HCT116 (cell line): ENCODE results near the gene ZNF516. TPM values are rescaled to one million over a fixed set of nuclear protein-coding genes. Genes with fewer than 3 reads are reported as not detected.

ENCODE experiments used
- ATAC-seq: fragments of 200-7000 bp; cut with Tn5 transposase; 2 replicates; pipeline ENCODE4 v1.9.1; 2020; ENCODE audit warnings: mild to moderate bottlenecking, moderate library complexity
- BruUV-seq: library from RNA; stranded (reverse); fragments of 400-500 nt; replicated peaks from 2 replicates; lab custom pipeline; 2021; lab: Mats Ljungman, UMichigan
- CTCF ChIA-PET: fragments of 300-600 bp; sonication (Branson Sonifier 250); formaldehyde crosslinking; loops from one replicate; lab custom pipeline; 2021; ENCODE audit warnings: antibody characterized with exemption; lab: Charles Lee
- POLR2A ChIA-PET: fragments of 300-600, 350-600 bp; sonication (Branson Sonifier 250); formaldehyde crosslinking; loops from one replicate; lab custom pipeline; 2021; ENCODE audit warnings: antibody characterized with exemption; lab: Charles Lee
- RAD21 ChIA-PET, 2 experiments: fragments of 300-600 bp; sonication (Branson Sonifier 250); formaldehyde crosslinking; loops; one replicate each; lab custom pipeline; 2023; ENCODE audit warnings: low total read pairs in 2 of 2; ENCODE audit not compliant: uncharacterized antibody in 2 of 2, unreplicated experiment in 2 of 2, low non-redundant PET in 1 of 2; lab: Charles Lee
- DNase-seq: peaks from one replicate; pipeline ENCODE4 v3.0.0-alpha.2; 2010; ENCODE audit warnings: low read depth, low spot score
- H2AFZ ChIP-seq: fragments of 200-600 bp; shearing (Covaris generic), sonication (generic); 2 replicates; pipeline ENCODE4 v1.6.1; 2017; ENCODE audit warnings: low read depth, mixed run types, mixed read lengths, antibody characterized with exemption, low read length; ENCODE audit not compliant: poor library complexity, severe bottlenecking
- H3K27ac ChIP-seq: 2 replicates; pipeline ENCODE4 v1.5.1; 2012; ENCODE audit warnings: low read depth, low read length
- H3K27me3 ChIP-seq: fragments of 200-600 bp; sonication (generic); 2 replicates; pipeline ENCODE4 v1.6.1; 2016; ENCODE audit warnings: mixed run types, low read length, mixed read lengths; ENCODE audit not compliant: insufficient read depth
- H3K36me3 ChIP-seq, 2 experiments: fragments of 200-500 bp in 1 of 2; fragments of 200-600 bp in 1 of 2; sonication (Bioruptor generic) in 1 of 2; sonication (generic) in 1 of 2; 2 replicates each; pipeline versions ENCODE4 v1.5.1 to v1.6.1; 2014 to 2016; ENCODE audit warnings: low read length in 2 of 2, inconsistent platforms in 1 of 2, mixed read lengths in 1 of 2, mixed run types in 1 of 2; ENCODE audit not compliant: insufficient read depth in 2 of 2, control insufficient read depth in 1 of 2
- H3K4me1 ChIP-seq, 2 experiments: fragments of 200-600 bp in 1 of 2; sonication (generic) in 1 of 2; 2 replicates each; pipeline versions ENCODE4 v1.5.1 to v1.6.1; 2012 to 2017; ENCODE audit warnings: low read length in 2 of 2, inconsistent platforms in 1 of 2, mild to moderate bottlenecking in 1 of 2, mixed read lengths in 1 of 2, mixed run types in 1 of 2, moderate library complexity in 1 of 2; ENCODE audit not compliant: insufficient read depth in 2 of 2, control insufficient read depth in 1 of 2
- H3K4me2 ChIP-seq: fragments of 200-600 bp; sonication (generic); 2 replicates; pipeline ENCODE4 v1.6.1; 2017; ENCODE audit warnings: mixed run types, low read length, mixed read lengths
- H3K4me3 ChIP-seq, 2 experiments: fragments of 200-600 bp in 1 of 2; sonication (generic) in 1 of 2; replicated peaks in 1 of 2; 2 replicates each; pipeline ENCODE4 v1.5.1; 2011 to 2016; ENCODE audit warnings: low read length in 2 of 2, control low read depth in 1 of 2, low read depth in 1 of 2, mild to moderate bottlenecking in 1 of 2, mixed read lengths in 1 of 2, mixed run types in 1 of 2
- H3K79me2 ChIP-seq: fragments of 200-600 bp; sonication (generic); 2 replicates; pipeline ENCODE4 v1.6.1; 2017; ENCODE audit warnings: mild to moderate bottlenecking, mixed run types, low read length, moderate library complexity, mixed read lengths; ENCODE audit not compliant: insufficient read depth
- H3K9ac ChIP-seq: fragments of 200-600 bp; sonication (generic); 2 replicates; pipeline ENCODE4 v1.6.1; 2016; ENCODE audit warnings: low read length, mixed read lengths
- H3K9me2 ChIP-seq: fragments of 200-600 bp; sonication (generic), shearing (Covaris generic); 2 replicates; pipeline ENCODE4 v1.6.1; 2017; ENCODE audit warnings: mixed run types, mild to moderate bottlenecking, moderate library complexity; ENCODE audit not compliant: insufficient read depth
- H3K9me3 ChIP-seq, 2 experiments: fragments of 200-500 bp in 1 of 2; fragments of 200-600 bp in 1 of 2; sonication (Bioruptor generic) in 1 of 2; sonication (generic) in 1 of 2; 2 replicates each; pipeline ENCODE4 v1.6.1; 2014 to 2017; ENCODE audit warnings: low read length in 2 of 2, mixed read lengths in 2 of 2, inconsistent platforms in 1 of 2, low read depth in 1 of 2, mild to moderate bottlenecking in 1 of 2, mixed run types in 1 of 2, moderate library complexity in 1 of 2; ENCODE audit not compliant: control insufficient read depth in 1 of 2, insufficient read depth in 1 of 2
- H4K20me1 ChIP-seq: fragments of 200-600 bp; sonication (generic), shearing (Covaris generic); 2 replicates; pipeline ENCODE4 v1.6.1; 2017; ENCODE audit warnings: mixed run types, mild to moderate bottlenecking, moderate library complexity; ENCODE audit not compliant: insufficient read depth
- ATF3 ChIP-seq: IDR thresholded peaks from 2 replicates; pipeline ENCODE4 v1.6.1; 2012
- CBX3 ChIP-seq: IDR thresholded peaks from 2 replicates; pipeline ENCODE4 v1.6.1; 2012; ENCODE audit warnings: low read depth
- CEBPB ChIP-seq: IDR thresholded peaks from 2 replicates; pipeline ENCODE4 v1.6.1; 2012; ENCODE audit warnings: low read depth
- CTCF ChIP-seq, 3 experiments: fragments of 200-600 bp in 1 of 3; sonication (generic) in 1 of 3; IDR thresholded peaks in 2 of 3; conservative IDR thresholded peaks in 1 of 3; 2 replicates each; pipeline ENCODE4 v1.5.1; 2012 to 2017; ENCODE audit warnings: low read depth in 2 of 3, low read length in 2 of 3, antibody characterized with exemption in 1 of 3, borderline replicate concordance in 1 of 3, control low read depth in 1 of 3, mild to moderate bottlenecking in 1 of 3, mixed read lengths in 1 of 3, mixed run types in 1 of 3, moderate library complexity in 1 of 3; ENCODE audit not compliant: insufficient read depth in 1 of 3
- EGR1 ChIP-seq: IDR thresholded peaks from 2 replicates; pipeline ENCODE4 v1.6.1; 2012; ENCODE audit warnings: low read depth
- ELF1 ChIP-seq: IDR thresholded peaks from 2 replicates; pipeline ENCODE4 v1.6.1; 2012; ENCODE audit warnings: low read depth, borderline replicate concordance
- EZH2 ChIP-seq: fragments of 200-600 bp; sonication (generic); IDR thresholded peaks from 2 replicates; pipeline ENCODE4 v1.6.1; 2017; ENCODE audit warnings: antibody characterized with exemption, mixed run types
- POLR2A ChIP-seq: IDR thresholded peaks from 2 replicates; pipeline ENCODE4 v1.7.0; 2011; ENCODE audit warnings: borderline replicate concordance; ENCODE audit not compliant: insufficient read depth, insufficient read length; ENCODE audit errors: extremely low read depth
- POLR2AphosphoS5 ChIP-seq: IDR thresholded peaks from 2 replicates; pipeline ENCODE4 v1.6.1; 2011; ENCODE audit warnings: mild to moderate bottlenecking, low read depth, low read length, moderate library complexity
- RAD21 ChIP-seq: IDR thresholded peaks from 2 replicates; pipeline ENCODE4 v1.6.1; 2012; ENCODE audit warnings: low read depth, mild to moderate bottlenecking
- SIN3A ChIP-seq: IDR thresholded peaks from 2 replicates; pipeline ENCODE4 v1.6.1; 2012; ENCODE audit warnings: low read depth
- SRF ChIP-seq: IDR thresholded peaks from 2 replicates; pipeline ENCODE4 v1.6.1; 2012; ENCODE audit warnings: low read depth
- TCF7L2 ChIP-seq: IDR thresholded peaks from 2 replicates; pipeline ENCODE4 v1.7.0; 2011; ENCODE audit warnings: borderline replicate concordance, inconsistent platforms; ENCODE audit not compliant: insufficient read depth, insufficient read length; ENCODE audit errors: extremely low read depth
- YY1 ChIP-seq: IDR thresholded peaks from 2 replicates; pipeline ENCODE4 v1.6.1; 2011; ENCODE audit warnings: low read length, low read depth, moderate library complexity, mild to moderate bottlenecking; ENCODE audit not compliant: insufficient replicate concordance; ENCODE audit errors: extremely low read depth
- ZBTB33 ChIP-seq: IDR thresholded peaks from 2 replicates; pipeline ENCODE4 v1.6.1; 2011; ENCODE audit warnings: mild to moderate bottlenecking, low read length, moderate library complexity; ENCODE audit not compliant: insufficient replicate concordance; ENCODE audit errors: extremely low read depth
- ZFX ChIP-seq: fragments of 450-650 bp; IDR thresholded peaks from 2 replicates; pipeline ENCODE4 v1.6.1; 2017
- ZNF274 ChIP-seq: fragments of 200-500 bp; sonication (Bioruptor generic); IDR thresholded peaks from 2 replicates; pipeline ENCODE4 v1.6.1; 2014; ENCODE audit warnings: mild to moderate bottlenecking, low read depth, low read length, inconsistent platforms
- intact Hi-C: fragments of 100-400 bp; cut with micrococcal nuclease; formaldehyde crosslinking; loops from 2 replicates; pipeline ENCODE4 v1.10.0; 2022
- total RNA-seq: library from RNA; stranded (reverse); gene quantifications from one replicate; pipeline ENCODE4 v1.2.1, GENCODE V29; 2021; ENCODE audit not compliant: unreplicated experiment
- TF ChIP-seq, protein P1 (sequence below): IDR thresholded peaks from 2 replicates; pipeline ENCODE4 v1.6.1; 2012; ENCODE audit warnings: low read depth

Gene ZNF516
- total RNA-seq, 1 experiment from 2014 or later, result 32.0 TPM

GRCh38 chr18:76518123-76518859 is 23.2 kb upstream of the ZNF516 start:
- ChIA-PET CTCF (no interaction called here), POLR2A (no interaction called here), RAD21 (no interaction called here)
- no peaks in the 10 kb centered on the region for H3K27me3 ChIP-seq
- BruUV-seq, result no TSS peak
- no peaks in the 10 kb centered on the region for H3K9me2 ChIP-seq
- no peak overlapping the region for H3K27ac ChIP-seq
- no peaks in the 10 kb centered on the region for H3K4me1 ChIP-seq
- intact Hi-C loops, result no loop called here
- DNase-seq (no peak), ATAC-seq (no peak)
- no peak for TF ChIP-seq CEBPB
- no peak for TF ChIP-seq TCF7L2
- TF ChIP-seq EZH2, result no peak
- TF ChIP-seq, protein P1, sequence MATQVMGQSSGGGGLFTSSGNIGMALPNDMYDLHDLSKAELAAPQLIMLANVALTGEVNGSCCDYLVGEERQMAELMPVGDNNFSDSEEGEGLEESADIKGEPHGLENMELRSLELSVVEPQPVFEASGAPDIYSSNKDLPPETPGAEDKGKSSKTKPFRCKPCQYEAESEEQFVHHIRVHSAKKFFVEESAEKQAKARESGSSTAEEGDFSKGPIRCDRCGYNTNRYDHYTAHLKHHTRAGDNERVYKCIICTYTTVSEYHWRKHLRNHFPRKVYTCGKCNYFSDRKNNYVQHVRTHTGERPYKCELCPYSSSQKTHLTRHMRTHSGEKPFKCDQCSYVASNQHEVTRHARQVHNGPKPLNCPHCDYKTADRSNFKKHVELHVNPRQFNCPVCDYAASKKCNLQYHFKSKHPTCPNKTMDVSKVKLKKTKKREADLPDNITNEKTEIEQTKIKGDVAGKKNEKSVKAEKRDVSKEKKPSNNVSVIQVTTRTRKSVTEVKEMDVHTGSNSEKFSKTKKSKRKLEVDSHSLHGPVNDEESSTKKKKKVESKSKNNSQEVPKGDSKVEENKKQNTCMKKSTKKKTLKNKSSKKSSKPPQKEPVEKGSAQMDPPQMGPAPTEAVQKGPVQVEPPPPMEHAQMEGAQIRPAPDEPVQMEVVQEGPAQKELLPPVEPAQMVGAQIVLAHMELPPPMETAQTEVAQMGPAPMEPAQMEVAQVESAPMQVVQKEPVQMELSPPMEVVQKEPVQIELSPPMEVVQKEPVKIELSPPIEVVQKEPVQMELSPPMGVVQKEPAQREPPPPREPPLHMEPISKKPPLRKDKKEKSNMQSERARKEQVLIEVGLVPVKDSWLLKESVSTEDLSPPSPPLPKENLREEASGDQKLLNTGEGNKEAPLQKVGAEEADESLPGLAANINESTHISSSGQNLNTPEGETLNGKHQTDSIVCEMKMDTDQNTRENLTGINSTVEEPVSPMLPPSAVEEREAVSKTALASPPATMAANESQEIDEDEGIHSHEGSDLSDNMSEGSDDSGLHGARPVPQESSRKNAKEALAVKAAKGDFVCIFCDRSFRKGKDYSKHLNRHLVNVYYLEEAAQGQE, result no peak
- no peak for TF ChIP-seq CBX3
- TF ChIP-seq ELF1, result no peak
- no peak for TF ChIP-seq POLR2AphosphoS5
- TF ChIP-seq EGR1, result no peak
- TF ChIP-seq ZBTB33, result no peak
- no peak for TF ChIP-seq CTCF (IDR thresholded peaks at IDR 0.05 in 2 of 3, conservative IDR thresholded peaks at IDR 0.05 in 1 of 3; ENCODE audit: borderline replicate concordance in 1 of 3, insufficient read depth in 1 of 3, low read depth in 2 of 3, low read length in 2 of 3)
- no peak for TF ChIP-seq POLR2A
- no peak for TF ChIP-seq SRF
- TF ChIP-seq RAD21, result no peak
- no peak for TF ChIP-seq ZFX
- TF ChIP-seq ZNF274, result no peak
- no peak for TF ChIP-seq SIN3A
- no peak for TF ChIP-seq ATF3
- TF ChIP-seq YY1, result no peak
- H2AFZ ChIP-seq, result no peak overlapping the region
- H3K36me3 ChIP-seq, result no peaks in the 10 kb centered on the region
- H4K20me1 ChIP-seq, result no peaks in the 10 kb centered on the region
- H3K4me2 ChIP-seq, result no peak overlapping the region
- no peak overlapping the region for H3K4me3 ChIP-seq
- no peaks in the 10 kb centered on the region for H3K9me3 ChIP-seq
- no peak overlapping the region for H3K9ac ChIP-seq
- H3K79me2 ChIP-seq, result no peaks in the 10 kb centered on the region
